ENCODE measurements around the gene FAM3D.

DNA sequence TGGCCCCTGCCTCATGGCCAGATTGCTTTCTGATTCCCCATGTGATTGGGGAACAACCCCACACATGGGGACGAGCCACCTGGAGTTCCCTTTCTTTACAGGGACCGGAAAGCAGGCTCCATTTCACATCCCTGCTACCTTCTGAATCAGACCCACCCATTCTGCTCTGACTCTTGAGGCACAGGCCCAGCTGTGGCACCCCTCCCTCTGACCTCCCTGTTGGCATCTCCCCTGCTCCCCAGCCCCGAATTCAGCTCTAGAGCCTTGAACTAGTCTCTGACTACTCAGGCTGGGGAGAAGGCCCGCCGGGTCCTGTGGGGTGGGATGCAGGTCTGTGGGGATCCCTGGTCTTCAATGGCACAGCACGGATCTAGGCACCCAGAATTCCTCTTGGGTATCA lies 12.1 kb downstream of the FAM3D start:
- no peak for TF ChIP-seq POLR2AphosphoS5 (IDR thresholded peaks at IDR 0.05; ENCODE audit: borderline replicate concordance, low read depth, low read length)
- TF ChIP-seq EZH2 (IDR thresholded peaks at IDR 0.05), result no peak

Measured in SK-N-MC (cell line).